ENCODE data around the gene ENO4. TPM values are rescaled to one million over a fixed set of nuclear protein-coding genes. Genes with fewer than 3 reads are reported as not detected.

ENO4 gene
- total and polyA plus RNA-seq, 2 experiments from 2014 or later = 0.24 to 0.44 TPM

GRCh38 chr10:116925056-116925455, 75.8 kb downstream of the ENO4 start:
- H3K27me3 Mint-ChIP-seq (ENCODE audit: insufficient read depth, low read depth, poor library complexity) = peaks cover 2% of the 10 kb centered on the region

More at GRCh38 chr10:116925056-116925455, 75.8 kb downstream of the ENO4 start:
- no peaks in the 10 kb centered on the region for H3F3A ChIP-seq (replicated peaks; ENCODE audit: low read depth)
- H3K9me2 ChIP-seq (ENCODE audit: insufficient read depth) = 0 out of 2 replicates have a peak, but pooled peaks cover 6% of the 10 kb centered on the region
- H3K9me3 Mint-ChIP-seq = no peaks in the 10 kb centered on the region
- ATAC-seq (no peak), DNase-seq (ENCODE audit: low spot score) (no peak)
- H2AFZ ChIP-seq = no peak overlapping the region
- H3K4me1 ChIP-seq (ENCODE audit: insufficient read depth) = no peaks in the 10 kb centered on the region; the same call in 1 of the 2 replicates
- no peak overlapping the region for H3K27ac Mint-ChIP-seq
- H3K79me2 ChIP-seq (replicated peaks; ENCODE audit: insufficient read depth) = no peaks in the 10 kb centered on the region
- H3K4me2 ChIP-seq = no peak overlapping the region
- TF ChIP-seq ZNF462 (CRISPR knock-in tag; IDR thresholded peaks at IDR 0.05) = no peak
- peaks cover 13% of the 10 kb centered on the region for H3K36me3 Mint-ChIP-seq (ENCODE audit: low read depth)
- H3K4me1 Mint-ChIP-seq = peaks cover 12% of the 10 kb centered on the region
- H3K4me3 ChIP-seq = no peak overlapping the region
- H3K27ac ChIP-seq (ENCODE audit: low read depth) = no peak overlapping the region
- no peaks in the 10 kb centered on the region for H3K27me3 ChIP-seq (ENCODE audit: insufficient read depth)
- H4K20me1 ChIP-seq (replicated peaks; ENCODE audit: insufficient read depth) = no peaks in the 10 kb centered on the region
- no peak overlapping the region for H3K4me3 Mint-ChIP-seq
- H3K36me3 ChIP-seq (ENCODE audit: insufficient read depth) = no peaks in the 10 kb centered on the region
